ENCODE results near the gene PTPA.
"Not testable (repeated sequence)": the region's sequence is repeated elsewhere in the genome, so short reads cannot be mapped to it uniquely, and the experiment has no call there.

Gene PTPA

GRCh38 chr9:129109952-129110739 lies 1.1 kb upstream of the PTPA start:
- TF ChIP-seq, protein P1, sequence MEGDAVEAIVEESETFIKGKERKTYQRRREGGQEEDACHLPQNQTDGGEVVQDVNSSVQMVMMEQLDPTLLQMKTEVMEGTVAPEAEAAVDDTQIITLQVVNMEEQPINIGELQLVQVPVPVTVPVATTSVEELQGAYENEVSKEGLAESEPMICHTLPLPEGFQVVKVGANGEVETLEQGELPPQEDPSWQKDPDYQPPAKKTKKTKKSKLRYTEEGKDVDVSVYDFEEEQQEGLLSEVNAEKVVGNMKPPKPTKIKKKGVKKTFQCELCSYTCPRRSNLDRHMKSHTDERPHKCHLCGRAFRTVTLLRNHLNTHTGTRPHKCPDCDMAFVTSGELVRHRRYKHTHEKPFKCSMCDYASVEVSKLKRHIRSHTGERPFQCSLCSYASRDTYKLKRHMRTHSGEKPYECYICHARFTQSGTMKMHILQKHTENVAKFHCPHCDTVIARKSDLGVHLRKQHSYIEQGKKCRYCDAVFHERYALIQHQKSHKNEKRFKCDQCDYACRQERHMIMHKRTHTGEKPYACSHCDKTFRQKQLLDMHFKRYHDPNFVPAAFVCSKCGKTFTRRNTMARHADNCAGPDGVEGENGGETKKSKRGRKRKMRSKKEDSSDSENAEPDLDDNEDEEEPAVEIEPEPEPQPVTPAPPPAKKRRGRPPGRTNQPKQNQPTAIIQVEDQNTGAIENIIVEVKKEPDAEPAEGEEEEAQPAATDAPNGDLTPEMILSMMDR (conservative IDR thresholded peaks at IDR 0.05; ENCODE audit: low read depth) = no peak
- ChIA-PET CTCF (interaction anchor here (1.6 kb wide), 1 partner anchor 64 kb away, joined by 9 read pairs; no protein-coding TSS in a partner anchor), POLR2A (ENCODE audit: low non-redundant PET) (interaction anchor here (0.6 kb wide), 2 partner anchors 43 to 516 kb away, joined by 3 to 5 read pairs; partner anchors contain the start of gene NTMT1)
- no peak for DNase-seq (ENCODE audit: low spot score)
- H3K27ac ChIP-seq = peak overlapping the region; percentile 94

DNA sequence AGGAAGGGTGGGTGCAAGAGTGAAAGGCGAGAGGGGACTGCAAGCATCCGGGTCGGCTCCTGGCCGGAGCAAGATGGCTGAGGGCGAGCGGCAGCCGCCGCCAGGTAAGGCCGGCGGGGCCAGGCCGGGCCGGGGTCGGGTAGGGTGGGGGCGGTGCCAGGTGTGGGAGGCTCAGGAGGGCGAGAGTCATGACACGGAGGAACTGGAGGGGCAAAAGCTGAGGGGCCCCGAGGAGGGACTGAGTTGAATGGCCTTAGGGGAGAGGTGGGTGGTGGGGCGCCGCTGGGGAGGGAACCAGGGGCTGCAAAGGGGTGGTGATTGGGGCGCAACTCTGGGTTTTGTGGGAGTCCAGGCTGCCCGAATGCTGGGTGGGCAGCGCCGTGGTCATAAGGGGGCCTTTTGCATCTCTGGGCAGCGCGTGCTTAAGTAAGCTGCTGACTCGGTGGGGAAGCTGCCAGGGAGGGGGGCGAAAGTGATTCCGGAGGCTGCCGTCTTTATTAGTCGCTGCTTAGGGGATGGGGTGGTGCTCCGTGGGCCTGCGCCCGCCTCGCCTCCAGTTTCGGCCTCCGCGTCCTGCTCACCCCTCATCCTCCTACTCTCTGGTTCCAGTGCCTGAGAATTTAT lies 425 bp downstream of the PTPA start:
- H3K27ac ChIP-seq = peak overlapping the region; percentile 94
- CTCF ChIA-PET = interaction anchor here (0.6 to 3.3 kb wide), 4 partner anchors 19 to 499 kb away, joined by 3 to 18 read pairs (median 4); no protein-coding TSS in a partner anchor
- POLR2A ChIA-PET (ENCODE audit: low non-redundant PET) = no interaction called here
- DNase-seq (ENCODE audit: low spot score) = peak; percentile 73
- TF ChIP-seq, protein P1 (conservative IDR thresholded peaks at IDR 0.05; ENCODE audit: low read depth) = no peak

- H3K27ac ChIP-seq = peak overlapping the region; percentile 94
- CTCF ChIA-PET = interaction anchor here (0.6 to 3.3 kb wide), 6 partner anchors 18 to 499 kb away, joined by 3 to 18 read pairs (median 4); no protein-coding TSS in a partner anchor
- DNase-seq (ENCODE audit: low spot score); POLR2A ChIA-PET (ENCODE audit: low non-redundant PET): not testable (repeated sequence)
Observed at GRCh38 chr9:129112526-129112925, 1.3 kb downstream of the PTPA start.

DNA sequence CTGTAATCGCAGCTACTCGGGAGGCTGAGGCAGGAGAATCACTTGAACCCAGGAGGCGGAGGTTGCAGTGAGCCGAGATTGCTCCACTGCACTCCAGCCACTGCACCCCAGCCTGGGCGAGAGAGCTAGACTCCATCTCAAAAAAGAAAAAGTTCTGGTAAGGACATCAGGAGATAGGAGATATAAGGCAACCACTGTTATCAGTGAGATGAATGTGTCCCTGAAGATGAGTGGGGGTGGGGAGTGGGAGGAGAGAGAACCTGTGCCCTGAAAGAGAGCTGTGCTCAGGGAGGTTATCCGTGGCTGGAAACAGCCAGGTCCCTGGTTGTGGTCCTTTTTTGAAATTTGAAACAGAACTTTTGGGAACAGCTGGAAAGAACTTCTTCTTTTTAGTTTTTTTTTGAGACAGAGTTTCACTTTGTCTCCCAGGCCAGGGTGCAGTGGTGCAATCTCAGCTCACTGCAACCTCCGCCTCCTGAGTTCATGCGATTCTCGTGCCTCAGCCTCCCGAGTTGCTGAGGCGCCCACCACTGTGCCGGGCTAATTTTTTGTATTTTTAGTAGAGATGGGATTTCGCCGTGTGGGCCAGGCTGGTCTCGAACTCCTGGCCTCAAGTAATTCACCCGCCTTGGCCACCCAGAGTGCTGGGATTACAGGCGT lies 2.6 kb downstream of the PTPA start:
- POLR2A ChIA-PET (ENCODE audit: low non-redundant PET) = no interaction called here
- no peak for DNase-seq (ENCODE audit: low spot score)
- TF ChIP-seq, protein P1 (conservative IDR thresholded peaks at IDR 0.05; ENCODE audit: low read depth) = no peak
- CTCF ChIA-PET = interaction anchor here (0.6 to 3.3 kb wide), 3 partner anchors 17 to 529 kb away, joined by 3 to 18 read pairs (median 4); no protein-coding TSS in a partner anchor
- peak overlapping the region; percentile 94 for H3K27ac ChIP-seq

DNA sequence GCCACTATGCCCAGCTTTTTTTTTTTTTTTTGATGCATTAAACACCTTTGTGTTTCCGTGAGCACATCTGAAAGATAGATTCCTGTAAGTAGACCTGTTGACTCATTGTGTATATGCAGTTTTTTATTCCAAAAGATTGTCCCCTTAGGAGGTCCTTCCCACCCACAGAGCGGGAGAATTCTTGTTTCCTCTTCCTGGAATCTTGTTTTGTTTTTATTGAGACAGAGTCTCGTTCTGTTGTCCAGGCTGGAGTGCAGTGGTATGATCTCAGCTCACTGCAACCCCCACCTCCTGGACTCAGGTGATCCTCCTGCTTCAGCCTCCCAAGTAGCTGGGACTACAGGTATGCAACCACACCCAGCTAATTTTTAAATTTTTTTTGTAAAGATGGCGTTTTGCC lies 7.6 kb downstream of the PTPA start:
- CTCF ChIA-PET = interaction anchor here (0.6 to 0.7 kb wide), 4 partner anchors 45 to 1444 kb away, joined by 3 read pairs; no protein-coding TSS in a partner anchor

GRCh38 chr9:129121483-129121882 lies 10.3 kb downstream of the PTPA start:
- POLR2A ChIA-PET (ENCODE audit: low non-redundant PET) = no interaction called here
- H3K27ac ChIP-seq = no peak overlapping the region

More for the DNA sequence above, 7.6 kb downstream of the PTPA start:
- POLR2A ChIA-PET (ENCODE audit: low non-redundant PET) = no interaction called here
- TF ChIP-seq, protein P1 (conservative IDR thresholded peaks at IDR 0.05; ENCODE audit: low read depth) = no peak
- no peak for DNase-seq (ENCODE audit: low spot score)
- H3K27ac ChIP-seq = no peak overlapping the region

More at GRCh38 chr9:129121483-129121882, 10.3 kb downstream of the PTPA start:
- TF ChIP-seq, protein P1 (conservative IDR thresholded peaks at IDR 0.05; ENCODE audit: low read depth) = no peak
- CTCF ChIA-PET = interaction anchor here (0.6 to 3.0 kb wide), 6 partner anchors 10 to 498 kb away, joined by 3 to 12 read pairs (median 4); no protein-coding TSS in a partner anchor
- DNase-seq (ENCODE audit: low spot score) = no peak
